Pancreas (tissue), 10 donors: ENCODE results near the gene GPR35. TPM values are rescaled to one million over a fixed set of nuclear protein-coding genes. Genes with fewer than 3 reads are reported as not detected.
A peak's percentile ranks its signal among the peaks of the same experiment; 100 is the strongest.

ENCODE experiments used
- ATAC-seq, 4 donors: fragments of 200-7000 bp; cut with Tn5 transposase; one replicate each; pipeline versions ENCODE4 v1.8.0 to v1.9.1; 2020; ENCODE audit warnings: mild to moderate bottlenecking in 4 of 4, moderate library complexity in 4 of 4
- DNase-seq, 6 donors: peaks; one replicate each; pipeline ENCODE4 v3.0.0-alpha.2; 2020
- FAIRE-seq: peaks from 2 replicates; lab custom pipeline; 2012; peaks lifted over from hg19 to GRCh38; lab: Jason Lieb, UNC
- H3K27ac ChIP-seq, 4 donors: fragments of 200-600 bp; sonication (generic); 1 replicate in 3 of 4; 2 replicates in 1 of 4; pipeline versions ENCODE4 v1.5.0 to v1.8.0; 2020
- H3K27me3 ChIP-seq, 4 donors: fragments of 200-600 bp; one replicate each; pipeline ENCODE4 v1.8.0; 2021
- H3K36me3 ChIP-seq, 3 donors: fragments of 200-600 bp; sonication (generic) in 1 of 3; one replicate each; pipeline versions ENCODE4 v1.5.0 to v1.8.0; 2020 to 2021
- H3K4me1 ChIP-seq, 3 donors: fragments of 200-600 bp; one replicate each; pipeline ENCODE4 v1.8.0; 2021
- H3K4me3 ChIP-seq, 4 donors: fragments of 200-600 bp; sonication (generic) in 2 of 4; one replicate each; pipeline versions ENCODE4 v1.5.0 to v1.8.0; 2020 to 2021
- H3K9me3 ChIP-seq, 4 donors: fragments of 200-600 bp; one replicate each; pipeline ENCODE4 v1.8.0; 2021
- CTCF ChIP-seq, 4 donors: fragments of 200-600 bp; sonication (generic) in 3 of 4; IDR thresholded peaks; one replicate each; pipeline versions ENCODE4 v1.5.0 to v1.8.0; 2021; ENCODE audit warnings: antibody characterized with exemption in 4 of 4
- WGBS, 2 donors: extraction: QIAGEN DNeasy Blood & Tissue Kit; methylation state at CpG; one replicate each; pipeline ENCODE4 v1.1.7; 2013; 5-methylcytosine and 5-hydroxymethylcytosine counted together
- intact Hi-C, 3 donors: fragments of 100-400 bp; cut with DNase I; formaldehyde crosslinking; loops; one replicate each; pipeline versions ENCODE4 v1.11.1 to v1.14.2; 2022
- polyA plus RNA-seq, 2 donors: library from polyadenylated mRNA; stranded (reverse); fragments of 200-250 nt; gene quantifications; one replicate each; pipeline ENCODE4 v1.2.3, GENCODE V29; 2013
- total RNA-seq, 6 donors: library from RNA; stranded (reverse); fragmentation: NEBNext Ultra II Directional in 4 of 6; extraction: Animal tissue kit (Norgen Biotek cat#: 25700) in 4 of 6; gene quantifications; one replicate each; pipeline versions ENCODE4 v1.2.1 to v1.2.4, GENCODE V29; 2021 to 2023
- donor health status: healthy with polysubstance abuse.
- donor health status: DM: no; HTN: no; CAD: no; lungs with moderate emphysema.
- donor health status: DM: no; HTN: no; CAD: no.
- donor health status: control.
- donor health status: control.
- donor health status: Bipolar disorder and iron deficiency.
- donor health status: DM: yes; HTN: yes; CAD: no.
- donor health status: DM: no; HTN: no; CAD: no.
- donor health status: DM: no; HTN: no; CAD: no.
- donor health status: DM: yes; HTN: yes; CAD: no.

Gene GPR35
- total and polyA plus RNA-seq, 8 donors: 0.35 to 4.6 (median 1.0) TPM

GRCh38 chr2:240635121-240635997 lies 10.1 kb downstream of the GPR35 start:
- no peak for FAIRE-seq
- peak in 1 of 4 donors; percentile 9 for ATAC-seq
- Histone ChIP-seq H3K27ac (no peak overlapping the region), H3K9me3 (no peaks in the 10 kb centered on the region), H3K4me3 (no peak overlapping the region), H3K36me3 (no peaks in the 10 kb centered on the region), H3K4me1 (no peaks in the 10 kb centered on the region), H3K27me3 (no peaks in the 10 kb centered on the region)
- no peak for TF ChIP-seq CTCF (IDR thresholded peaks at IDR 0.05)
- DNase-seq: peak in 1 of 6 donors; percentile 51
- 71 to 75% methylated on average over 6 of the region's 6 CpGs for WGBS, 2 donors
- intact Hi-C loops: no loop called here

GRCh38 chr2:240635998-240636547 lies 10.8 kb downstream of the GPR35 start:
- FAIRE-seq (no peak), ATAC-seq (no peak), DNase-seq (no peak)
- no peak for TF ChIP-seq CTCF (IDR thresholded peaks at IDR 0.05)
- Histone ChIP-seq H3K9me3 (no peaks in the 10 kb centered on the region), H3K36me3 (no peaks in the 10 kb centered on the region), H3K27ac (no peak overlapping the region), H3K4me1 (no peaks in the 10 kb centered on the region), H3K4me3 (no peak overlapping the region), H3K27me3 (no peaks in the 10 kb centered on the region)
- 70 to 85% methylated on average over 3 of the region's 3 CpGs for WGBS, 2 donors
- intact Hi-C loops: no loop called here

- H3K27ac ChIP-seq: no peak overlapping the region
- WGBS, 2 donors: 67 to 77% methylated on average over 11 of the region's 11 CpGs
- intact Hi-C loops: no loop called here
- peak in 1 of 6 donors; percentile 12 for DNase-seq
- H3K4me3 ChIP-seq: no peak overlapping the region
- H3K4me1 ChIP-seq: no peaks in the 10 kb centered on the region
- no peak for ATAC-seq
- H3K9me3 ChIP-seq: no peaks in the 10 kb centered on the region
- FAIRE-seq: no peak
- TF ChIP-seq CTCF (IDR thresholded peaks at IDR 0.05): no peak
- no peaks in the 10 kb centered on the region for H3K27me3 ChIP-seq
- no peaks in the 10 kb centered on the region for H3K36me3 ChIP-seq
Measured at GRCh38 chr2:240636563-240637115, 11.4 kb downstream of the GPR35 start.

GRCh38 chr2:240637116-240637900 lies 12.0 kb downstream of the GPR35 start:
- 68 to 76% methylated on average over 17 of the region's 17 CpGs for WGBS, 2 donors
- TF ChIP-seq CTCF (IDR thresholded peaks at IDR 0.05): no peak

More at GRCh38 chr2:240637116-240637900, 12.0 kb downstream of the GPR35 start:
- Histone ChIP-seq H3K4me3 (no peak overlapping the region), H3K36me3 (no peaks in the 10 kb centered on the region), H3K27ac (no peak overlapping the region), H3K9me3 (no peaks in the 10 kb centered on the region), H3K4me1 (no peaks in the 10 kb centered on the region), H3K27me3 (no peaks in the 10 kb centered on the region)
- FAIRE-seq (no peak), DNase-seq (peak in 2 of 6 donors; percentile 12 to 51), ATAC-seq (no peak)
- intact Hi-C loops: no loop called here
